Parathyroid adenoma (tissue), 2 donors: ENCODE results near the gene XRCC1.

Experiments used
- H2AFZ ChIP-seq: fragments of 300-600 bp; sonication (generic); one replicate; pipeline ENCODE4 v1.7.0; 2017; ENCODE audit warnings: antibody characterized with exemption, mild to moderate bottlenecking
- H3K27ac ChIP-seq: fragments of 300-600 bp; sonication (generic); one replicate; pipeline ENCODE4 v1.7.0; 2017
- H3K27me3 ChIP-seq: fragments of 300-600 bp; sonication (generic); one replicate; pipeline ENCODE4 v1.7.0; 2017; ENCODE audit warnings: low read length; ENCODE audit not compliant: control insufficient read depth, insufficient read depth
- H3K36me3 ChIP-seq: fragments of 300-600 bp; sonication (generic); one replicate; pipeline ENCODE4 v1.7.0; 2017; ENCODE audit warnings: low read length; ENCODE audit not compliant: control insufficient read depth, insufficient read depth
- H3K4me1 ChIP-seq: fragments of 300-600 bp; sonication (generic); one replicate; pipeline ENCODE4 v1.7.0; 2017; ENCODE audit warnings: control low read depth
- H3K4me2 ChIP-seq: fragments of 300-600 bp; sonication (generic); one replicate; pipeline ENCODE4 v1.7.0; 2017; ENCODE audit warnings: low read length
- H3K4me3 ChIP-seq: fragments of 300-600 bp; sonication (generic); one replicate; pipeline ENCODE4 v1.7.0; 2017; ENCODE audit warnings: low read depth, low read length
- H3K79me2 ChIP-seq: fragments of 300-600 bp; sonication (generic); one replicate; pipeline ENCODE4 v1.7.0; 2017; ENCODE audit warnings: control low read depth
- H3K9ac ChIP-seq: fragments of 300-600 bp; sonication (generic); one replicate; pipeline ENCODE4 v1.7.0; 2017; ENCODE audit warnings: mild to moderate bottlenecking
- H3K9me3 ChIP-seq: fragments of 300-600 bp; sonication (generic); one replicate; pipeline ENCODE4 v1.7.0; 2017; ENCODE audit warnings: low read length; ENCODE audit not compliant: control insufficient read depth
- TF ChIP-seq, protein P1 (sequence below): fragments of 300-600 bp; sonication (generic); IDR thresholded peaks from one replicate; pipeline ENCODE4 v1.7.0; 2017; ENCODE audit warnings: antibody characterized with exemption, mild to moderate bottlenecking
- donor health status: primary hyperparathyroidism.

The XRCC1 gene, protein sequence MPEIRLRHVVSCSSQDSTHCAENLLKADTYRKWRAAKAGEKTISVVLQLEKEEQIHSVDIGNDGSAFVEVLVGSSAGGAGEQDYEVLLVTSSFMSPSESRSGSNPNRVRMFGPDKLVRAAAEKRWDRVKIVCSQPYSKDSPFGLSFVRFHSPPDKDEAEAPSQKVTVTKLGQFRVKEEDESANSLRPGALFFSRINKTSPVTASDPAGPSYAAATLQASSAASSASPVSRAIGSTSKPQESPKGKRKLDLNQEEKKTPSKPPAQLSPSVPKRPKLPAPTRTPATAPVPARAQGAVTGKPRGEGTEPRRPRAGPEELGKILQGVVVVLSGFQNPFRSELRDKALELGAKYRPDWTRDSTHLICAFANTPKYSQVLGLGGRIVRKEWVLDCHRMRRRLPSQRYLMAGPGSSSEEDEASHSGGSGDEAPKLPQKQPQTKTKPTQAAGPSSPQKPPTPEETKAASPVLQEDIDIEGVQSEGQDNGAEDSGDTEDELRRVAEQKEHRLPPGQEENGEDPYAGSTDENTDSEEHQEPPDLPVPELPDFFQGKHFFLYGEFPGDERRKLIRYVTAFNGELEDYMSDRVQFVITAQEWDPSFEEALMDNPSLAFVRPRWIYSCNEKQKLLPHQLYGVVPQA

DNA sequence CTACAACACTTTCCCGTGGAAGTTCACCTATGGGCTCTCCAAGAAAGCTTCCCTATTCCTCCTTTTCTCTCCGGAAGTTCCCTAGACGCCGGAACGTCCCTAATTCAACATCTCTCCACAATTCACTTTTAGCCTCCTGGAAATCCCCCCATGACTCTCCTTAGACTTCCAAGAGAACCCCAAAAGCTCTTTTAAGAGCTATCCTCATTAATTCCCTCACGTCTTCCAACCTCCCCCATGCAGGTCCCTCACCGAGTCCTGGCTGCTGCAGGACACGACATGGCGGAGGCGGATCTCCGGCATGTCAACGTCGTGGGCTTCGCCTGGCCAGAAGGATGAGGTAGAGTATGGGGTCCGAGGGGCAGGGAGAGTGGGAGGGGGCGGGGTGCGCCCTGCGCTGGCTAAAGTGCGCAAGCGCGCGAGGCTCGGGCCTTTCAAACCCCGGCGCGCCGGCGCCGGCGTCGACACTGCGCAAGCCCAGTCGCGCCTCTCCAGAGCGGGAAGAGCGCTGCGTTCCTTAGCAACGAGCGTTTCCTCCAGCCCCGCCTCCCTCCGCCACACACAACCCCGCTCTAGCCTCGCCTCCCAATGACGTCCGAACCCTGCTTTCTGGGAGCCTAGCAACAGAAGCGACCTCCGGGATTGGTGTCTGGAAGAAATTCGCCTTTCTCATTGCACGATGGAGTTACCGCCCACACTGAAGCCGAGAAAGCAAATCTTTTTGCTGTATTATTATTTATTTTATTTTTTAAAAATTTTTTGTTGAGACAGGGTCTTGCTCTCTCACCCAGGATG lies at the start of gene XRCC1, which contains the start of gene PINLYP:
XRCC1 (minus strand) TSS at position 372 of the 795 bp plus-strand sequence; CDS start at position 303, 69 bp downstream.
PINLYP (plus strand) TSS at position 646 of the 795 bp plus-strand sequence. CDS start 1,391 bp downstream, outside the sequence.
- TF ChIP-seq, protein P1, sequence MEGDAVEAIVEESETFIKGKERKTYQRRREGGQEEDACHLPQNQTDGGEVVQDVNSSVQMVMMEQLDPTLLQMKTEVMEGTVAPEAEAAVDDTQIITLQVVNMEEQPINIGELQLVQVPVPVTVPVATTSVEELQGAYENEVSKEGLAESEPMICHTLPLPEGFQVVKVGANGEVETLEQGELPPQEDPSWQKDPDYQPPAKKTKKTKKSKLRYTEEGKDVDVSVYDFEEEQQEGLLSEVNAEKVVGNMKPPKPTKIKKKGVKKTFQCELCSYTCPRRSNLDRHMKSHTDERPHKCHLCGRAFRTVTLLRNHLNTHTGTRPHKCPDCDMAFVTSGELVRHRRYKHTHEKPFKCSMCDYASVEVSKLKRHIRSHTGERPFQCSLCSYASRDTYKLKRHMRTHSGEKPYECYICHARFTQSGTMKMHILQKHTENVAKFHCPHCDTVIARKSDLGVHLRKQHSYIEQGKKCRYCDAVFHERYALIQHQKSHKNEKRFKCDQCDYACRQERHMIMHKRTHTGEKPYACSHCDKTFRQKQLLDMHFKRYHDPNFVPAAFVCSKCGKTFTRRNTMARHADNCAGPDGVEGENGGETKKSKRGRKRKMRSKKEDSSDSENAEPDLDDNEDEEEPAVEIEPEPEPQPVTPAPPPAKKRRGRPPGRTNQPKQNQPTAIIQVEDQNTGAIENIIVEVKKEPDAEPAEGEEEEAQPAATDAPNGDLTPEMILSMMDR, result no peak
- Histone ChIP-seq H3K27ac (peak within 1 kb of the TSS; percentile 69), H3K9me3 (no peaks in the 10 kb centered on the region), H3K36me3 (no peaks in the 10 kb centered on the region), H3K79me2 (peaks cover 11% of the 10 kb centered on the region), H3K27me3 (no peaks in the 10 kb centered on the region), H2AFZ (peak within 1 kb of the TSS; percentile 85), H3K4me3 (peak within 1 kb of the TSS; percentile 90), H3K4me2 (peak within 1 kb of the TSS; percentile 97), H3K4me1 (no peaks in the 10 kb centered on the region), H3K9ac (peak within 1 kb of the TSS; percentile 87)

DNA sequence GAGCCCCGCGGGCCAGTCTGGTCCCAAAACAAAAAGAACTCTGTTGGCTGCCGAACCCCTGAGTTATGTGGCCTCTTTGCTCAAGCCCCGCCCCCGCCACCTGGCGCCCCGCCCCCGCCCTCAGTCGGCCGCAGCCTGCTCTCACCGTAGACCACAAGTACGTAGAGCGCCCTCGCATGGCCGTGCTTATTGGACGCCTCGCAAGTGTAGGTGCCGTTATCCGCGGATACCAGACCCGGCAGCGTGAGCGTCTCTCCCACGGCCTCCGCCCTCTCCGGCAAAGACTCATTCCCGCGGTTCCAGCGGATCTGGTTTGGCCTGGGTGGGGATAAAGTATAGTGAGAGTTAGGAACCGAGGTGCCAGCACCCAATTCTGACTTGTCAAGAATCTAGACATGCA lies 49.6 kb upstream of the XRCC1 start:
- Histone ChIP-seq H3K36me3 (no peaks in the 10 kb centered on the region), H2AFZ (no peak overlapping the region), H3K27ac (no peak overlapping the region), H3K4me3 (no peak overlapping the region), H3K9ac (no peak overlapping the region), H3K79me2 (peaks cover 9% of the 10 kb centered on the region), H3K4me2 (no peak overlapping the region), H3K4me1 (no peaks in the 10 kb centered on the region), H3K27me3 (no peaks in the 10 kb centered on the region), H3K9me3 (no peaks in the 10 kb centered on the region)
- TF ChIP-seq, protein P1, result no peak

DNA sequence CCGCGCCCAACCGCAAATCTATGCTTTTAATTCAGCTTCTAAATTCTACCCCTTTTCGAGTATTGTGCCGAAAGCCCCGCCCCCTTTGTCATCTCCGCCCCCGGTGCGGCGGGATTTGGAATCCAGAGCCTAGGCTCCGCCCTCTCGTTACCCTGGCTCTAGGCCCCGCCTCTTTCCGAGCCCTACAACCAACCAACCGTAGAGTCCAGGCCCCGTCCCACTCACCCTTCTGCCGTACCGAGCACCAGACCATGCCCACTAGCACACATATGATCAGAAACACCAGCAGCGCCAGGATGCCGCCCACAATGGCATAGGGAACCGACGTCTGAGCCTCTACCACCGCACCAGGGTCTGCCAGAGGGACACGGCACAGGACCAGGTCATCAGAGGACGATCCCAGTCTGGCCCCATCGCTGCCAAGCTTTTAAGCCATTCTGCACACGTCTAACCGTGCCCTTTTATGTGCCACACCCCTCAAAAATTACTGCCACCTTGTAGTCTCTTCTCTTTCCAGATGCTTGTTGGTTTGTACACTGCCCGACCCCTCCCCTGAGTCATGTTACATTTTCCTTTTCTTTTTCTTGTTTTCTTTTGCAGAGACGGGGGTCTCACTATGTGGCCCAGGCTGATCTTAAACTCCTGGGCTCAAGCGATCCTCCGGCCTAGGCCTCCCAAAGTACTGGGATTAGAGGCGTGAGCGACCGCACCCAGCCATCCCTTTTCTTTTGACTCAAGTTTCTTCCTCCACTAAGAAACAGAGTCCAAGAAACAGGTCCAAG lies 48.8 kb upstream of the XRCC1 start:
- no peak overlapping the region for H3K4me3 ChIP-seq
- H3K4me1 ChIP-seq, result no peaks in the 10 kb centered on the region
- TF ChIP-seq, protein P1, result no peak
- H3K36me3 ChIP-seq, result no peaks in the 10 kb centered on the region
- peaks cover 6% of the 10 kb centered on the region for H3K79me2 ChIP-seq
- H3K9me3 ChIP-seq, result no peaks in the 10 kb centered on the region
- no peak overlapping the region for H3K27ac ChIP-seq
- no peak overlapping the region for H3K4me2 ChIP-seq
- H2AFZ ChIP-seq, result no peak overlapping the region
- no peak overlapping the region for H3K9ac ChIP-seq
- no peaks in the 10 kb centered on the region for H3K27me3 ChIP-seq

DNA sequence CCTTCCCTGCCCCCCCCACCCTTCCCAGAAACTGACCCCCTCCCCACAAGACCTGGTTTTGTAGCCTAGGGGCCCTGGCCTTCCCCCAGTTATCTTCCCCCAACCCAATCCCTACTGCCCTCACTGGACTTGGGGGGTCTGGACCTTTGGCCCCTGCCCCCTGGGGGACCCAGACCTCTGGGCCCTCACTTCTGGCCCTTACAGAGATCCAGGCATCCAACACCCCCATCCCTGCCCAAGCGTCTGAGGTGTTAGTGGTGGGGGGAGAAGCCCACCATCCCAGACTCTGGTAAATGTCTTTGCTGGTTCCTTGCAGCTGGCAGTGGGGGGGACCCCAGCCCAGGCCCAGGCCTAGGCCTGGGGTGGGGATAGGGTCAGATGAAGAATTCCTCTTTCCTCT lies 47.6 kb upstream of the XRCC1 start:
- no peak overlapping the region for H2AFZ ChIP-seq
- no peaks in the 10 kb centered on the region for H3K27me3 ChIP-seq
- no peaks in the 10 kb centered on the region for H3K36me3 ChIP-seq
- no peak overlapping the region for H3K4me2 ChIP-seq
- peaks cover 11% of the 10 kb centered on the region for H3K79me2 ChIP-seq
- H3K9me3 ChIP-seq, result no peaks in the 10 kb centered on the region
- H3K27ac ChIP-seq, result no peak overlapping the region
- TF ChIP-seq, protein P1, result no peak
- peaks cover 3% of the 10 kb centered on the region for H3K4me1 ChIP-seq
- no peak overlapping the region for H3K9ac ChIP-seq
- no peak overlapping the region for H3K4me3 ChIP-seq
